ENCODE data around the gene THRB. TPM values are rescaled to one million over a fixed set of nuclear protein-coding genes. Genes with fewer than 3 reads are reported as not detected.

The THRB gene
- total RNA-seq, 1 donor from 2014 or later, result 24.1 TPM

- DNase-seq (no peak), ATAC-seq (ENCODE audit: poor library complexity) (no peak)
- intact Hi-C loops (cut with DNase I), result no loop called here
Observed at GRCh38 chr3:24086617-24087404, 407.8 kb downstream of the THRB start.

- intact Hi-C loops (cut with DNase I), result no loop called here
Observed at GRCh38 chr3:24086206-24086605, 408.4 kb downstream of the THRB start.

GRCh38 chr3:24072193-24072592, 422.5 kb downstream of the THRB start:
- intact Hi-C loops (cut with DNase I), result no loop called here
- no peak for ATAC-seq (ENCODE audit: poor library complexity)
- DNase-seq, result no peak

More at GRCh38 chr3:24086206-24086605, 408.4 kb downstream of the THRB start:
- DNase-seq, result no peak
- ATAC-seq (ENCODE audit: poor library complexity), result no peak

- DNase-seq (no peak), ATAC-seq (ENCODE audit: poor library complexity) (no peak)
- intact Hi-C loops (cut with DNase I), result loop anchor here (10.0 kb wide), 1 partner anchor 176 kb away; no protein-coding TSS in a partner anchor
Observed at GRCh38 chr3:24069045-24069444, 425.6 kb downstream of the THRB start.

GRCh38 chr3:24067483-24067882, 427.2 kb downstream of the THRB start:
- intact Hi-C loops (cut with DNase I), result loop anchor here (10.0 kb wide), 1 partner anchor 177 kb away; no protein-coding TSS in a partner anchor
- DNase-seq, result no peak
- no peak for ATAC-seq (ENCODE audit: poor library complexity)

Small RNA genes within 50 kb of the gene (microRNA-seq; reads per million reads assigned to microRNA genes)
- gene MIR4792, result not detected

All from Right ventricle myocardium superior (tissue), 1 donor.